ENCODE data around the gene GTF2A2. TPM values are rescaled to one million over a fixed set of nuclear protein-coding genes. Genes with fewer than 3 reads are reported as not detected.
A peak's percentile ranks its signal among the peaks of the same experiment; 100 is the strongest.

GTF2A2 gene
- total and polyA plus RNA-seq, 4 donors, result 33.5 to 121 (median 67.4) TPM

DNA sequence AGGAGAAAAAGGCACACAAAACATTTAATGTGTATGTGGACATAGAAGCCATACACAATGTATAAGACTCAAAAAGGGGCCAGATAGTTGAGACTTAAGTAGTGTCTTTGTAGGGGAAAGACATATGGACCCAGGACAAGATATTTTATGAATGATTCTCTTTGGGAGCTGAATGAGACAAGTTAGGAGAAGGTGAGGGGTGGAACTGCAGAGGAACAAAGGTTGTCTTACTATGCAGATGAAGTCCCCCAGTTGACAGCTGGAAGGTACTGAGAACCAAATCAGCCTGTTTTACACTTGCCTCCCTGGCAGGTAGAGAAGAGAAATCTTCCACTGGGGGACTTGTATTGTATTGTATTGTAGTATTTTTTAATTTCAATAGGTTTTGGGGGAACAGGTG, 60.7 kb downstream of the GTF2A2 start:
- Histone ChIP-seq H3K27me3 (ENCODE audit: control insufficient read depth in 3 of 3, insufficient read depth in 3 of 3, low read length in 2 of 3) (no peaks in the 10 kb centered on the region), H3K4me1 (ENCODE audit: control insufficient read depth in 5 of 5, insufficient read depth in 5 of 5, low read length in 5 of 5) (peaks cover 0 to 2% (median 0%) of the 10 kb centered on the region in 5 donors), H3K36me3 (ENCODE audit: control insufficient read depth in 4 of 4, insufficient read depth in 4 of 4, low read length in 4 of 4) (no peaks in the 10 kb centered on the region), H3K27ac (ENCODE audit: low read depth in 1 of 2, low read length in 1 of 2) (no peak overlapping the region), H3K9me3 (ENCODE audit: control insufficient read depth in 4 of 4, insufficient read depth in 3 of 4, low read length in 3 of 4) (peaks cover 0 to 2% (median 0%) of the 10 kb centered on the region in 4 donors), H3K9ac (ENCODE audit: insufficient read depth in 1 of 2, low read length in 2 of 2) (no peak overlapping the region), H3K4me3 (no peak overlapping the region)
- no peak for ATAC-seq (ENCODE audit: insufficient read depth, low FRiP score)
- DNase-seq, result no peak
- TF ChIP-seq, protein P1, sequence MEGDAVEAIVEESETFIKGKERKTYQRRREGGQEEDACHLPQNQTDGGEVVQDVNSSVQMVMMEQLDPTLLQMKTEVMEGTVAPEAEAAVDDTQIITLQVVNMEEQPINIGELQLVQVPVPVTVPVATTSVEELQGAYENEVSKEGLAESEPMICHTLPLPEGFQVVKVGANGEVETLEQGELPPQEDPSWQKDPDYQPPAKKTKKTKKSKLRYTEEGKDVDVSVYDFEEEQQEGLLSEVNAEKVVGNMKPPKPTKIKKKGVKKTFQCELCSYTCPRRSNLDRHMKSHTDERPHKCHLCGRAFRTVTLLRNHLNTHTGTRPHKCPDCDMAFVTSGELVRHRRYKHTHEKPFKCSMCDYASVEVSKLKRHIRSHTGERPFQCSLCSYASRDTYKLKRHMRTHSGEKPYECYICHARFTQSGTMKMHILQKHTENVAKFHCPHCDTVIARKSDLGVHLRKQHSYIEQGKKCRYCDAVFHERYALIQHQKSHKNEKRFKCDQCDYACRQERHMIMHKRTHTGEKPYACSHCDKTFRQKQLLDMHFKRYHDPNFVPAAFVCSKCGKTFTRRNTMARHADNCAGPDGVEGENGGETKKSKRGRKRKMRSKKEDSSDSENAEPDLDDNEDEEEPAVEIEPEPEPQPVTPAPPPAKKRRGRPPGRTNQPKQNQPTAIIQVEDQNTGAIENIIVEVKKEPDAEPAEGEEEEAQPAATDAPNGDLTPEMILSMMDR (IDR thresholded peaks at IDR 0.05; ENCODE audit: control extremely low read depth, extremely low read depth), result no peak

DNA sequence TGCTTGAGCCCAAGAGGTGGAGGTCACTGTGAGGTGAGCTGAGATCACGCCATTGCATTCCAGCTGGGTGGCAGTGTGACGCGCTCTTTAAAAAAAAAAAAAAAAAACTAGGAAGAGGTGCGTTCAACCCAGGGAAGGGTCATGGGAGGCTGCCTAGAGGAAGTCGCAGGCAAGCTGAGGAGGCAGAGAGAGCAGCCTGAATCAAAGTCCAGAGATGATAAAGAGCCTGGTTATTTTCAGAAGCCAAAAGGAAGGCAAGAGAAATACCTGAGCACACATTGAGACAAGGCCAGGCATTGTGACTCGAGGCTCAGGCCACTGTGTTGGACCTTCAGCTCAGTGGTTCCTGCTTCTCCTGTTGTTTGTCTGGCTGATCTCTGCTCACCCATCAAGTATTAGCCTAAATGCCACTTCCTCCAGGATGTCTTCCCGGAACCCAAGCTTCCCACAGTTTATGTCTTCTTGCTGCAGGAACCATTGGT, 61.8 kb downstream of the GTF2A2 start:
- DNase-seq (no peak), ATAC-seq (ENCODE audit: insufficient read depth, low FRiP score) (no peak)
- Histone ChIP-seq H3K27ac (ENCODE audit: low read depth in 1 of 2, low read length in 1 of 2) (no peak overlapping the region), H3K36me3 (ENCODE audit: control insufficient read depth in 4 of 4, insufficient read depth in 4 of 4, low read length in 4 of 4) (no peaks in the 10 kb centered on the region), H3K4me3 (no peak overlapping the region), H3K4me1 (ENCODE audit: control insufficient read depth in 5 of 5, insufficient read depth in 5 of 5, low read length in 5 of 5) (peaks cover 0 to 2% (median 0%) of the 10 kb centered on the region in 5 donors), H3K27me3 (ENCODE audit: control insufficient read depth in 3 of 3, insufficient read depth in 3 of 3, low read length in 2 of 3) (no peaks in the 10 kb centered on the region), H3K9me3 (ENCODE audit: control insufficient read depth in 4 of 4, insufficient read depth in 3 of 4, low read length in 3 of 4) (no peaks in the 10 kb centered on the region), H3K9ac (ENCODE audit: insufficient read depth in 1 of 2, low read length in 2 of 2) (no peak overlapping the region)
- WGBS, 2 donors, result 80 to 86% methylated on average over 7 of the region's 7 CpGs
- TF ChIP-seq, protein P1 (IDR thresholded peaks at IDR 0.05; ENCODE audit: control extremely low read depth, extremely low read depth), result no peak

DNA sequence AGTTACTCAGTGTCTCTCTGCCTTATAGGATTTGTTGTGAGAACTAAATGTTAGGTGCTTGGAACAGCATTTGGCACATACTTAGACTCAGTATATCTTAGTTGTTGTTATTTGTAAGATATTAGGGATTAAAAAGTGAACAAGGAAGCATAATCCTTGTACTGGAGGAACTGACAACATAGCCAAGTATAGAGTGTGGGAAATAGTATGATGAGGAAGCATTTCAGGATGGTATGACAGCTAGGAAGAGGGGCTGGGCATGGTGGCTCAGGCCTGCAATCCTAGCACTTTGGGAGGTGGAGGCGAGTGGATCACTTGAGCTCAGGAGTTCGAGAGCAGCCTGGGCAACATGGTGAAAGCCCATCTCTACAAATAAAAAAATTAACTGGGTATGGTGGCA, 62.3 kb downstream of the GTF2A2 start:
- Histone ChIP-seq H3K36me3 (ENCODE audit: control insufficient read depth in 4 of 4, insufficient read depth in 4 of 4, low read length in 4 of 4) (no peaks in the 10 kb centered on the region), H3K9me3 (ENCODE audit: control insufficient read depth in 4 of 4, insufficient read depth in 3 of 4, low read length in 3 of 4) (no peaks in the 10 kb centered on the region), H3K9ac (ENCODE audit: insufficient read depth in 1 of 2, low read length in 2 of 2) (no peak overlapping the region), H3K4me1 (ENCODE audit: control insufficient read depth in 5 of 5, insufficient read depth in 5 of 5, low read length in 5 of 5) (peaks cover 0 to 2% (median 0%) of the 10 kb centered on the region in 5 donors), H3K27me3 (ENCODE audit: control insufficient read depth in 3 of 3, insufficient read depth in 3 of 3, low read length in 2 of 3) (no peaks in the 10 kb centered on the region), H3K4me3 (no peak overlapping the region), H3K27ac (ENCODE audit: low read depth in 1 of 2, low read length in 1 of 2) (no peak overlapping the region)
- no peak for ATAC-seq (ENCODE audit: insufficient read depth, low FRiP score)
- 95 to 99% methylated on average over 2 of the region's 2 CpGs for WGBS, 2 donors
- no peak for DNase-seq
- TF ChIP-seq, protein P1 (IDR thresholded peaks at IDR 0.05; ENCODE audit: control extremely low read depth, extremely low read depth), result no peak

DNA sequence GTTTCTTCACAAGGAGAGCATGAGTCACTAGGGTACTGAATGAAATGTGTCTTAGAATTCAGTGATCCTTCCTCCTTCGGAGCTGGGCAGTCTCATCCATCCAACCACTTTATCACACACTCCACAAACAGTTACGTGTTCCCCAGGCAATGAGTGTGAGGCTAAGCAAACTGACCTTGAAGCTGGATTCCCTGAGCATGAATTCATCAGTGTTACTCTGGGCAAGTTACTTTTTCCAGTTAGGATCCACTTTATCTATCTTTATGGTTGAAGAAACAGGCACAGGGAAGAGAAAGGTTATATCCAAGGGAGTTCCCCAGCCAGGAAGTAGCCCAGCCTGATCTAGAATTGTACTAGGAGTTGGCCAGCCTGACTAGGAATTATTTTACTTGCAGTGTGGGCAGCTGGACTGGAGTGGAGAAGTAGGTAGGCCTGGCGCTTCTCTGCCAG, 62.8 kb downstream of the GTF2A2 start:
- TF ChIP-seq, protein P1 (IDR thresholded peaks at IDR 0.05; ENCODE audit: control extremely low read depth, extremely low read depth), result no peak
- Histone ChIP-seq H3K27me3 (ENCODE audit: control insufficient read depth in 3 of 3, insufficient read depth in 3 of 3, low read length in 2 of 3) (no peaks in the 10 kb centered on the region), H3K4me3 (no peak overlapping the region), H3K27ac (ENCODE audit: low read depth in 1 of 2, low read length in 1 of 2) (no peak overlapping the region), H3K36me3 (ENCODE audit: control insufficient read depth in 4 of 4, insufficient read depth in 4 of 4, low read length in 4 of 4) (no peaks in the 10 kb centered on the region), H3K9ac (ENCODE audit: insufficient read depth in 1 of 2, low read length in 2 of 2) (no peak overlapping the region), H3K9me3 (ENCODE audit: control insufficient read depth in 4 of 4, insufficient read depth in 3 of 4, low read length in 3 of 4) (no peaks in the 10 kb centered on the region), H3K4me1 (ENCODE audit: control insufficient read depth in 5 of 5, insufficient read depth in 5 of 5, low read length in 5 of 5) (peaks cover 0 to 2% (median 0%) of the 10 kb centered on the region in 5 donors)
- ATAC-seq (ENCODE audit: insufficient read depth, low FRiP score), result peak; percentile 76
- 52 to 80% methylated on average over 3 of the region's 3 CpGs for WGBS, 2 donors
- DNase-seq, result no peak
